Regular cardiac myocyte (primary cell): ENCODE data around the gene PIGL. TPM values are rescaled to one million over a fixed set of nuclear protein-coding genes. Genes with fewer than 3 reads are reported as not detected.

Experiments
- total RNA-seq: library from RNA; depleted of rRNA; stranded (reverse); fragments of >200 nt; gene quantifications from 2 replicates; pipeline ENCODE4 v1.2.3, GENCODE V29; 2014

The PIGL gene
- total RNA-seq = 9.0 and 13.8 TPM in 2 replicates

GRCh38 chr17:16217002-16217635 lies at the start of gene PIGL:
TSS of gene PIGL (plus strand) at chr17:16217210. CDS start at chr17:16217227, 17 bp downstream.

DNA sequence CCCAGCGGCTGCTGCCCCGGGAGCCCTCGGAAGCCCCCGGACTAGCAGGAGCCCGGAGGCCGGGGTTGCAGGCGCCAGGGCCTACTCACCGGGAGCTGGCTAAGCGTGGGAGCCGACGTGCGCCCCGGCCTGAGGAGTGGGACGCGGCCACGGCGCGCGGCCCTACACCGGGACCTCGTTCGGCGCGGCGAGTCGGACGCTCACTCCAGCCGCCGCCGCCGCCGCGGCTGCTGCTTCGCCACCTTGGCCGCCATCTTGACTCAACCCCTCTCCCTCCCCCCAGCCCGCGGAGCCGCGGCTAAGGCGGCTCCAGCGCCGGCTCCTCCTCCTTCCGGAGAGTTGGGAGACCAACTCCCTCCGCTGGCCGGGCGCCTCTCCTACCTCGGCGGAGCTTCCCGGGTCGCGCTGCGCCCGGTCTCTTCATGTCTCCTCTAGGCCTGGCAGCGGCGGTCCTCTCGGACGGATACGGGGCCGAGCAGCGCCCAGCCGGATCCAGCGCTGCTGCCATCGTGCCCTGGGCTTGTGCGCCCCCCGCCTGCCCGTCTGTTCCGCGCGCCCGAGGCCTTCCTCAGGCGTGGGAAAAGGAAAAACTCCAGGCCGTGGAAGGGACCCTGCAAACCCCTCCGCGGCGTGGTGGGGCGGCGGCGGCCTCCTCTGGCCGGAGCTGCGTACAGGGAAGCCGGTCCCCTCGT lies 1.6 kb upstream of the PIGL start, which contains the start of gene NCOR1:
Gene NCOR1, minus strand, starts transcription at position 262 of the 692 bp plus-strand sequence. CDS start 20,965 bp downstream, outside the sequence.

DNA sequence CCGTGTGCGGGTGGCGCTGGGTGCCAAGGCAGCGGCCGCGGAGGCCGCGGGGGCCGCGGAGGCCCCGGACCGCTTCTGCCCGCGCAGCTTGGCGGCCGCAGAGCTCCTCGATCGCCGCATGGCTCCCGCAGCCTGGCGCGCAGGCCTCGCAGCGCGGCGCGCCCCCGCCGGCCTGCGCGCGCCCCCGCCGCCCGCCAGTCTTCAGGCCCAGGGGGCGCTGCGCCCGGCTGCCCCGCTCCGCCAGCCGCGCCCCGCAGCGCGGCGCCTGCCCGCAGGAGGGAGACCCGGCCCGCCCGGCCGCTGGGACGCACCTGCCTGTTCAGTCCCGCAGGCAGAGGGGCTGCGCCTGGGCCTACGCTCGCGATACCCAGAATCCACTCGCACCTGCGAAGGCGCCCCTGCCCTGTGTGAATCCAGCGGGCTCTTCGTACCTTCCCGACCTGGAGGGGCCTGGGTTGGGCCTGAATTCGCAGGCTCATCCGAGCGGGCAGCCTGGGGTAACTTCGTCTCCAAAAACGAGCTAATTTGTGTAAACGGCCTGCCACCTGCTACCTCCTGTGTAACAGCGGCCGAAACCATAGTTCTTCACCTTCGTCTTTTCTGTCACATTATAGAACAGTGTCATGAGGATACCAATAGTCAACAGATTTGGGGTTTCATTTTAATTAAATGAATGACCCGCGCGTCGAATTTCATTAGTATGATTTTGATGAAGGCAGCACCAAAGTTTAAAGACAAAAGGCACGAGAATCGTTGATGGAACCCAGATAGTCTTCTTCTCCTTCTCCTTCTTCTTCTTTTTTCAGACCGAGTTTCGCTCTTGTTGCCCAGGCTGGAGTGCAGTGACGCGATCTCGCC lies 136.5 kb downstream of the PIGL start, which contains the start of gene CENPV:
Gene CENPV, minus strand, starts transcription at position 153 of the 858 bp plus-strand sequence. Its CDS starts 33 bp downstream, at position 120.

Other genes starting within 250 kb of the PIGL start
- gene ZSWIM7, start 217.5 kb upstream of the PIGL start, total RNA-seq = 10.0 and 11.8 TPM in 2 replicates
- 40.3 and 43.1 TPM in 2 replicates for gene TTC19, start 217.4 kb upstream of the PIGL start, total RNA-seq
- 56.0 and 64.5 TPM in 2 replicates for gene NCOR1, start 1.7 kb upstream of the PIGL start, total RNA-seq
- 15.2 and 26.6 TPM in 2 replicates for gene CENPV, start 136.3 kb downstream of the PIGL start, total RNA-seq
- 2,132 and 2,899 TPM in 2 replicates for gene UBB, start 163.9 kb downstream of the PIGL start, total RNA-seq
- gene TRPV2, start 198.4 kb downstream of the PIGL start, total RNA-seq = 91.3 and 188 TPM in 2 replicates